Measurements from ENCODE around the gene NDUFA11. TPM values are rescaled to one million over a fixed set of nuclear protein-coding genes. Genes with fewer than 3 reads are reported as not detected.

The NDUFA11 gene
- total RNA-seq, 1 donor from 2014 or later: 116 TPM

GRCh38 chr19:5897189-5897969, 6.2 kb downstream of the NDUFA11 start:
- TF ChIP-seq CTCF (IDR thresholded peaks at IDR 0.05; ENCODE audit: insufficient read depth, low read length, severe bottlenecking): no peak
- Histone ChIP-seq H3K27me3 (ENCODE audit: control insufficient read depth, insufficient read depth, low read length) (peaks cover 1% of the 10 kb centered on the region), H3K4me3 (ENCODE audit: low read depth, low read length) (no peak overlapping the region), H3K36me3 (ENCODE audit: control insufficient read depth, insufficient read depth, low read length) (peaks cover 8% of the 10 kb centered on the region)
- FAIRE-seq (no peak), DNase-seq (ENCODE audit: low read depth) (no peak)

- Histone ChIP-seq H3K27me3 (ENCODE audit: control insufficient read depth, insufficient read depth, low read length) (peaks cover 3% of the 10 kb centered on the region), H3K4me3 (ENCODE audit: low read depth, low read length) (no peak overlapping the region), H3K36me3 (ENCODE audit: control insufficient read depth, insufficient read depth, low read length) (peaks cover 8% of the 10 kb centered on the region)
- FAIRE-seq: no peak
- TF ChIP-seq CTCF (IDR thresholded peaks at IDR 0.05; ENCODE audit: insufficient read depth, low read length, severe bottlenecking): no peak
- no peak for DNase-seq (ENCODE audit: low read depth)
These were observed 7.1 kb downstream of the NDUFA11 start for GRCh38 chr19:5896365-5897076.

DNA sequence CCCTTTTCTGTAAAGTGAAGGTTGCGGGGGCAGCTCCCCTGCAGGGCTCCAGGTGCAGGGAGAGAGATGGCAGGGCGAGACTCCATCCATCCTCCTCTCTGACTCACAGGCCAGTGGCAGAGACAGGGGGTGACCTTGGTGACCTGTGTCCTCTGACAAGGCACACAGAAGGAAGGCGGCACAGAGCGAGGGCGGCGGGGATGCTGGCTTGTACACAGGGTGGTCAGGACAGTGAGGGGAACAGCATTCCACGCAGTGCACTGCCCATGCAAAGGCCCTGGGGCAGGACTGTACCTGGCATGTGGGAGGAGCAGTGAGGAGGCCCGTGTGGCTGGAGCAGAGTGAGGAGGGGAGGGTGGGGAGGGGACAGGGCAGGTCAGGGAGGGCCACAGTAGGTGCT, 7.7 kb downstream of the NDUFA11 start:
- TF ChIP-seq CTCF (IDR thresholded peaks at IDR 0.05; ENCODE audit: insufficient read depth, low read length, severe bottlenecking): no peak
- H3K36me3 ChIP-seq (ENCODE audit: control insufficient read depth, insufficient read depth, low read length): peaks cover 8% of the 10 kb centered on the region
- peaks cover 3% of the 10 kb centered on the region for H3K27me3 ChIP-seq (ENCODE audit: control insufficient read depth, insufficient read depth, low read length)
- DNase-seq (ENCODE audit: low read depth) (no peak), FAIRE-seq (no peak)
- H3K4me3 ChIP-seq (ENCODE audit: low read depth, low read length): no peak overlapping the region

DNA sequence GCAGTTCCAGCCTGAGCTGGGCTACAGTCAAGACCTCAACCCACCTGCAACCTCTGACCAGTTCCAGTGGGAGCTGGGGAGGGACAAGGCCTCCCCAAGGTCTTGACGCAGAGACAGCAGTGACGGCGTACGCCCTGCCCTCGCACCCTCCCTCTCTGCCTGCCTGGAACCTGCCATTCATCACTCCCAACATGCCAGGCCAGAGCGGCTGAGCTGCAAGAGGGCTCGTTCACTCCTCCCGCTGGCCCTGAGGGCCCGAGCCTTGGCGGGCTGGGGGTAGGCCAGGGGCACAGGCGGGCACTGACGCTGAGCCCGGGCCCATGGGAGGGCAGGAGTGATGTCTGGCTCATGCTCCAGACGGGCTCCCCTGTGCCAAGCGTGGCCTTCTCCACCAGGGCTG, 8.2 kb downstream of the NDUFA11 start:
- peaks cover 8% of the 10 kb centered on the region for H3K36me3 ChIP-seq (ENCODE audit: control insufficient read depth, insufficient read depth, low read length)
- TF ChIP-seq CTCF (IDR thresholded peaks at IDR 0.05; ENCODE audit: insufficient read depth, low read length, severe bottlenecking): no peak
- FAIRE-seq: no peak

GRCh38 chr19:5894704-5895349, 8.8 kb downstream of the NDUFA11 start:
- Histone ChIP-seq H3K36me3 (ENCODE audit: control insufficient read depth, insufficient read depth, low read length) (peaks cover 5% of the 10 kb centered on the region), H3K4me3 (ENCODE audit: low read depth, low read length) (no peak overlapping the region), H3K27me3 (ENCODE audit: control insufficient read depth, insufficient read depth, low read length) (peaks cover 3% of the 10 kb centered on the region)
- FAIRE-seq: no peak
- no peak for DNase-seq (ENCODE audit: low read depth)
- no peak for TF ChIP-seq CTCF (IDR thresholded peaks at IDR 0.05; ENCODE audit: insufficient read depth, low read length, severe bottlenecking)

More for the DNA sequence above, 8.2 kb downstream of the NDUFA11 start:
- no peak for DNase-seq (ENCODE audit: low read depth)
- no peak overlapping the region for H3K4me3 ChIP-seq (ENCODE audit: low read depth, low read length)
- peaks cover 3% of the 10 kb centered on the region for H3K27me3 ChIP-seq (ENCODE audit: control insufficient read depth, insufficient read depth, low read length)

Data from bronchial epithelial cell (primary cell).